Upper lobe of left lung (tissue), 6 donors: ENCODE results near the gene KCNMA1. TPM values are rescaled to one million over a fixed set of nuclear protein-coding genes. Genes with fewer than 3 reads are reported as not detected.

ENCODE experiments used
- ATAC-seq, 2 donors: fragments of 200-7000 bp; cut with Tn5 transposase; one replicate each; pipeline ENCODE4 v1.9.1; 2022; ENCODE audit warnings: mild to moderate bottlenecking in 2 of 2, moderate library complexity in 2 of 2; ENCODE audit not compliant: low FRiP score in 2 of 2
- DNase-seq, 2 donors: peaks; one replicate each; pipeline ENCODE4 v3.0.0-alpha.2; 2019 to 2020
- H3K27ac ChIP-seq, 4 donors: fragments of 200-600 bp; sonication (generic); one replicate each; pipeline ENCODE4 v1.5.1; 2016 to 2019
- H3K27me3 ChIP-seq, 4 donors: fragments of 200-600 bp; sonication (generic); one replicate each; pipeline ENCODE4 v1.5.1; 2017 to 2019
- H3K36me3 ChIP-seq, 4 donors: fragments of 200-600 bp; sonication (generic); one replicate each; pipeline ENCODE4 v1.5.1; 2016 to 2019
- H3K4me1 ChIP-seq, 4 donors: fragments of 200-600 bp; sonication (generic); one replicate each; pipeline ENCODE4 v1.5.1; 2018 to 2019
- H3K4me3 ChIP-seq, 4 donors: fragments of 200-600 bp; sonication (generic); one replicate each; pipeline ENCODE4 v1.5.1; 2017 to 2019; ENCODE audit warnings: mild to moderate bottlenecking in 2 of 4, moderate library complexity in 1 of 4
- H3K9me3 ChIP-seq, 4 donors: fragments of 200-600 bp; sonication (generic); one replicate each; pipeline ENCODE4 v1.5.1; 2018 to 2019
- EP300 ChIP-seq, 4 donors: sonication (generic); formaldehyde crosslinking; IDR thresholded peaks; one replicate each; pipeline ENCODE4 v1.5.1; 2017; ENCODE audit warnings: antibody characterized with exemption in 4 of 4, control low read depth in 2 of 4
- POLR2A ChIP-seq, 4 donors: fragments of 450-650 bp; IDR thresholded peaks; one replicate each; pipeline ENCODE4 v1.5.1; 2016 to 2017; ENCODE audit warnings: antibody characterized with exemption in 4 of 4, mild to moderate bottlenecking in 2 of 4
- POLR2AphosphoS5 ChIP-seq, 2 donors: sonication (generic); formaldehyde crosslinking; IDR thresholded peaks; one replicate each; pipeline ENCODE4 v1.5.1; 2017; ENCODE audit warnings: antibody characterized with exemption in 2 of 2
- WGBS, 2 donors: methylation state at CpG; one replicate each; pipeline ENCODE4 v1.1.5; 2017 to 2018; 5-methylcytosine and 5-hydroxymethylcytosine counted together
- total RNA-seq, 6 donors: library from RNA; depleted of rRNA in 4 of 6; stranded (reverse); fragments of >200 nt in 4 of 6; gene quantifications; one replicate each; pipeline versions ENCODE4 v1.1.0 to v1.2.1, GENCODE V29; 2016 to 2021
- TF ChIP-seq, protein P1 (sequence below), 6 experiments: fragments of 450-650 bp in 4 of 6; fragments of 200-600 bp in 2 of 6; sonication (generic) in 2 of 6; IDR thresholded peaks; one replicate each; pipeline ENCODE4 v1.5.1; 2016 to 2019; ENCODE audit warnings: antibody characterized with exemption in 6 of 6
- donor health status: DM: no; HTN: no; CAD: no; lungs with moderate emphysema.
- donor health status: DM: no; HTN: yes; CAD: no; lungs with severe emphysema.

The KCNMA1 gene
- total RNA-seq, 6 donors from 2014 or later = 5.8 to 107 (median 22.0) TPM

DNA sequence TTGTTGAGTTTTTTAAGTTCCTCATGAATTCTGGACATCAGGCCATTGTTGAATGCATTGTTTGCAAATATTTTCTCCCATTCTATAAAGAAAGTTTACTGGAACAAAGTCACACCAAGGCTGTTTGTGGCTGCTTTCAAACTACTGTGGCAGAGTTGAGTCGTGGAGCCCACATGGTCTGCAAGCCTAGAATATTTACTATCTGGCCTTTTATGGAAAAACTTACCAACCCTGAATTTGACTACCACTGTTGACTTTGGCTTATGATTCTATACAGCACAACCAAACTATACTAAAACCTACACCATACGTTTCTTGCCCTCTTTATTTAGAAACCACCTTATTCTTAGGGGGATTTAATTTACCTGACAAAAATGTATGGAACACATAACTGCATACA is 239.1 kb downstream of the KCNMA1 start:
- TF ChIP-seq EP300 (IDR thresholded peaks at IDR 0.05) (no peak), POLR2A (IDR thresholded peaks at IDR 0.05) (no peak), POLR2AphosphoS5 (IDR thresholded peaks at IDR 0.05) (no peak)
- TF ChIP-seq, protein P1, sequence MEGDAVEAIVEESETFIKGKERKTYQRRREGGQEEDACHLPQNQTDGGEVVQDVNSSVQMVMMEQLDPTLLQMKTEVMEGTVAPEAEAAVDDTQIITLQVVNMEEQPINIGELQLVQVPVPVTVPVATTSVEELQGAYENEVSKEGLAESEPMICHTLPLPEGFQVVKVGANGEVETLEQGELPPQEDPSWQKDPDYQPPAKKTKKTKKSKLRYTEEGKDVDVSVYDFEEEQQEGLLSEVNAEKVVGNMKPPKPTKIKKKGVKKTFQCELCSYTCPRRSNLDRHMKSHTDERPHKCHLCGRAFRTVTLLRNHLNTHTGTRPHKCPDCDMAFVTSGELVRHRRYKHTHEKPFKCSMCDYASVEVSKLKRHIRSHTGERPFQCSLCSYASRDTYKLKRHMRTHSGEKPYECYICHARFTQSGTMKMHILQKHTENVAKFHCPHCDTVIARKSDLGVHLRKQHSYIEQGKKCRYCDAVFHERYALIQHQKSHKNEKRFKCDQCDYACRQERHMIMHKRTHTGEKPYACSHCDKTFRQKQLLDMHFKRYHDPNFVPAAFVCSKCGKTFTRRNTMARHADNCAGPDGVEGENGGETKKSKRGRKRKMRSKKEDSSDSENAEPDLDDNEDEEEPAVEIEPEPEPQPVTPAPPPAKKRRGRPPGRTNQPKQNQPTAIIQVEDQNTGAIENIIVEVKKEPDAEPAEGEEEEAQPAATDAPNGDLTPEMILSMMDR (IDR thresholded peaks at IDR 0.05) = no peak
- Histone ChIP-seq H3K27ac (no peak overlapping the region), H3K4me3 (no peak overlapping the region), H3K36me3 (no peaks in the 10 kb centered on the region), H3K9me3 (no peaks in the 10 kb centered on the region), H3K4me1 (peaks cover 0 to 11% (median 5%) of the 10 kb centered on the region in 4 donors), H3K27me3 (no peaks in the 10 kb centered on the region)
- ATAC-seq = no peak
- 87 to 93% methylated on average over 2 of the region's 2 CpGs for WGBS, 2 donors
- DNase-seq = no peak

DNA sequence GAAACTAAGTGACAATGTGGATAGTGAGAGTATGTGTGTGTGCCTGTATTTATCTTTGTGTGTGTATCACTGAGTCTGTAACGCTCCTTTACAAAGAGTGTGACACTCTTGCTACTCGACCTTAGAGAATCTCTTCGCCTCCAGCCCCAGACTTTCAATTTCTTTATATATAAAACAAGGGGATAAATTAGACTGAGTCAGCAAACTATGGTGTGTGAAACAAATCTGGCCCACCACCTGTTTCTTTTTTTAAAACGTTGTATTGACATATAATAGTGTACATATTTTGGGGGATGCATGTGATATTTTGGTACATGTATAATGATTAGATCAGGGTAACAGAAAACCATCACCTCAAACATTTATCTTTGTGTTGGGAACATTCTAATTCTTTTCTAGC is 240.5 kb downstream of the KCNMA1 start:
- Histone ChIP-seq H3K4me1 (peaks cover 0 to 21% (median 10%) of the 10 kb centered on the region in 4 donors), H3K27me3 (no peaks in the 10 kb centered on the region), H3K9me3 (no peaks in the 10 kb centered on the region), H3K36me3 (no peaks in the 10 kb centered on the region), H3K27ac (no peak overlapping the region), H3K4me3 (no peak overlapping the region)
- 80 to 87% methylated on average over 4 of the region's 4 CpGs for WGBS, 2 donors
- DNase-seq (no peak), ATAC-seq (no peak)
- TF ChIP-seq POLR2A (IDR thresholded peaks at IDR 0.05) (no peak), POLR2AphosphoS5 (IDR thresholded peaks at IDR 0.05) (no peak), EP300 (IDR thresholded peaks at IDR 0.05) (no peak)
- TF ChIP-seq, protein P1 (IDR thresholded peaks at IDR 0.05) = no peak

DNA sequence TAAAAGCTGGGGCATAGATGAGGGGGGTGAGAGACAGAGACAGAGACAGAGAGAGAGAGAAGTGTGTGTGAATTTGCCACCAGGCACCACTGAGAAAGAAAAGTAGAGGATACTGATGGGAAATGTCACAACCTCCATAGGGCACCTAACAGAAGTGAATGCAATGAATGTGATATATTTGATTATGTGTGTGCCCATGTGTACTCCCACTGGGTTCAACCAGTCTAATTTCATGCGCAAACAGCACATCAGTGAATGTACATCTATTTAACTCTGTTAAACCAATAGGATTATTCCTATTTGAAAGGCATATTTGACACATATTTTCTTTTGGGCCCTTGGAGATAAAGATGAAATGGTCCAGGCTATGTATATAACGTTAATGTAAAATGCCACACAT is 241.3 kb downstream of the KCNMA1 start:
- Histone ChIP-seq H3K36me3 (no peaks in the 10 kb centered on the region), H3K27ac (no peak overlapping the region), H3K4me3 (no peak overlapping the region), H3K4me1 (peaks cover 0 to 18% (median 8%) of the 10 kb centered on the region in 4 donors), H3K9me3 (no peaks in the 10 kb centered on the region), H3K27me3 (no peaks in the 10 kb centered on the region)
- DNase-seq = no peak
- no peak for ATAC-seq
- no peak for TF ChIP-seq EP300 (IDR thresholded peaks at IDR 0.05)
- TF ChIP-seq, protein P1 (IDR thresholded peaks at IDR 0.05) = no peak
- TF ChIP-seq POLR2AphosphoS5 (IDR thresholded peaks at IDR 0.05) = no peak
- TF ChIP-seq POLR2A (IDR thresholded peaks at IDR 0.05) = no peak
- 93 to 96% methylated on average over 2 of the region's 2 CpGs for WGBS, 2 donors

DNA sequence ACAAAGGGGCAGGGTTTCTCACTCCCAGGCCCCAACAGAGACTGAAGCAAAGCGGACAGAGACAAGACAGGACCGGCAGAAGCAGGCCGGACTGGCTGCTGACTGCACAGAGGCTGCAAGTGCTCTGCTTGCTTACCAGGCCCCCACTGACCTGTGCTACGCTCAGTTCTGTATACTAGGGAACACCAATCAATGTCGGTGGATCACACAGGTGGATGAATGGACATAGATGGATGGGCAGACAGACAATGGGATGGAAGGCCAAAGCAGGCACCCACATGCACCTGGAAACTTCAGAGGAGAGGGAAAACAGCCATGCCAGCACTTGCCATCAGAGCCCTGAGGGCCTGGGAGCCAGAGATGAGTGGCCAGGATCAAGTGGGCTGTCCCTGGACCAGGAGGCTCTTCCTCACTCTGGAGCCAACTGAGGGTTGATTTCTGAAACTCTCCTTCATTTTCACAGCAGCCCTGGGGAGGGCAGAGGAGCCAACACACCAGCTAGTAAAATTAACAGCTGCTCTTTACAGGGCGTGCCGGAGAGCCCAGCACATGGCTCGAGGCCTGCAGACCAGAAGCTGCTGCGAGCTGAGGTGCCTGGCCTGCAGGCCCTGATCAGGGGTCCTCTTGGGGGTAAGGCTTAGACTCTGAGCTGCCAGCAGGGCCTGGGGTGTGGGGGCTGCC is 243.6 kb downstream of the KCNMA1 start:
- no peaks in the 10 kb centered on the region for H3K36me3 ChIP-seq
- no peak overlapping the region for H3K27ac ChIP-seq
- no peaks in the 10 kb centered on the region for H3K27me3 ChIP-seq
- no peak overlapping the region for H3K4me3 ChIP-seq
- H3K9me3 ChIP-seq = no peaks in the 10 kb centered on the region
- no peak for ATAC-seq
- peak in 1 of 2 donors; percentile 50 for DNase-seq
- WGBS, 2 donors = 88 to 93% methylated on average over 6 to 9 of the region's 9 CpGs
- peaks cover 0 to 18% (median 6%) of the 10 kb centered on the region in 4 donors for H3K4me1 ChIP-seq
- no peak for TF ChIP-seq POLR2AphosphoS5 (IDR thresholded peaks at IDR 0.05)
- no peak for TF ChIP-seq POLR2A (IDR thresholded peaks at IDR 0.05)
- TF ChIP-seq, protein P1 (IDR thresholded peaks at IDR 0.05) = no peak
- no peak for TF ChIP-seq EP300 (IDR thresholded peaks at IDR 0.05)

DNA sequence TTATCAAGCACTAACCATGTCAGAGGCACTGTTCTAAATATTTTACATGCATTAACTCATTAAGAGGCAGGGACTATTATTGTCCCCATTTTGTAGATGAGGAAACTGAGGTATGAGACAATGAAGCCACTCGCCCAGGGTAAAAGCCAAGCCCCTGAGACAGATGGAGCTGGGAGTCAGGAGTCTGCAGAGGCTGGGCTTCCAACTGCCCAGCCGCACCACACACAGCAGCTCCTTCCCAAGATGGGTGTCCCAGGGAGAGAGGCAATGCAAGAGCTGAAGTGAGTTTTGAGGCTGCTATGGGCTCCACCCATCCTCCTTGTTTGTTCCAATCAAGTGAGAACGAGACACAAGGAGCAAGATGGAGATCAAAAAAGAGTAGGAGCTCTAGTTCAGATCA is 244.2 kb downstream of the KCNMA1 start:
- Histone ChIP-seq H3K27ac (no peak overlapping the region), H3K36me3 (no peaks in the 10 kb centered on the region), H3K4me1 (peaks cover 0 to 18% (median 6%) of the 10 kb centered on the region in 4 donors), H3K4me3 (no peak overlapping the region), H3K27me3 (no peaks in the 10 kb centered on the region), H3K9me3 (no peaks in the 10 kb centered on the region)
- TF ChIP-seq POLR2AphosphoS5 (IDR thresholded peaks at IDR 0.05) (no peak), POLR2A (IDR thresholded peaks at IDR 0.05) (no peak), EP300 (IDR thresholded peaks at IDR 0.05) (no peak)
- TF ChIP-seq, protein P1 (IDR thresholded peaks at IDR 0.05) = no peak
- WGBS, 2 donors = 85 to 96% methylated on average over 3 of the region's 3 CpGs
- DNase-seq (no peak), ATAC-seq (no peak)
